ENCODE results near the gene SMIM35. TPM values are rescaled to one million over a fixed set of nuclear protein-coding genes. Genes with fewer than 3 reads are reported as not detected.

SMIM35 gene
- total and polyA plus RNA-seq, 11 donors, result 0.21 TPM; not detected in 10

- peak; percentile 2 to 49 (median 36) for ATAC-seq
- peaks cover 0 to 72% (median 0%) of the 10 kb centered on the region in 9 donors for H3K36me3 ChIP-seq
- peaks cover 0 to 79% (median 9%) of the 10 kb centered on the region in 12 donors for H3K4me1 ChIP-seq
- peak in 1 of 5 donors; percentile 49 for DNase-seq
- H3K27me3 ChIP-seq, result peaks cover 0 to 16% (median 3%) of the 10 kb centered on the region in 9 donors
- H3K9me3 ChIP-seq, result no peaks in the 10 kb centered on the region
- intact Hi-C loops (cut with DNase I), result loop anchor here in 1 of 10 donors (10.0 kb wide), 1 partner anchor 55 kb away; no protein-coding TSS in a partner anchor
- H3K4me3 ChIP-seq, result peak overlapping the region in 10 of 12 donors; percentile 4 to 85 (median 58)
- TF ChIP-seq POLR2A (IDR thresholded peaks at IDR 0.05) (no peak), CTCF (IDR thresholded peaks at IDR 0.05) (no peak)
- 86 to 95% (median 90%) methylated on average over 13 of the region's 13 CpGs for WGBS, 4 donors
- H3K27ac ChIP-seq, result peak overlapping the region in 8 of 12 donors; percentile 13 to 99 (median 32)
Measured at GRCh38 chr11:117989351-117990102, 97.2 kb downstream of the SMIM35 start.

GRCh38 chr11:117986981-117987574 is 99.7 kb downstream of the SMIM35 start:
- WGBS, 4 donors, result 79 to 84% (median 83%) methylated on average over 15 of the region's 15 CpGs
- Histone ChIP-seq H3K4me3 (peak overlapping the region in 9 of 12 donors; percentile 51 to 85 (median 62)), H3K27me3 (peaks cover 0 to 16% (median 3%) of the 10 kb centered on the region in 9 donors)

GRCh38 chr11:117985953-117986887 is 100.5 kb downstream of the SMIM35 start, which contains the start of gene IL10RA:
TSS of gene IL10RA (plus strand) at chr11:117986394. CDS start at chr11:117986468, 74 bp downstream.
- peak within 1 kb of the TSS in 11 of 12 donors; percentile 3 to 99 (median 59) for H3K27ac ChIP-seq
- H3K9me3 ChIP-seq, result no peaks in the 10 kb centered on the region
- ATAC-seq, result peak; percentile 85 to 99 (median 98)
- intact Hi-C loops (cut with DNase I), result loop anchor here in 1 of 10 donors (10.0 kb wide), 1 partner anchor 59 kb away; no protein-coding TSS in a partner anchor
- H3K4me1 ChIP-seq, result peaks cover 0 to 57% (median 9%) of the 10 kb centered on the region in 12 donors
- H3K4me3 ChIP-seq, result peak within 1 kb of the TSS; percentile 17 to 85 (median 56)
- WGBS, 4 donors, result 3 to 10% (median 5%) methylated on average over 30 to 71 of the region's 71 CpGs
- TF ChIP-seq CTCF (IDR thresholded peaks at IDR 0.05) (no peak), POLR2A (IDR thresholded peaks at IDR 0.05) (peak in 1 of 2 donors; percentile 77)
- H3K27me3 ChIP-seq, result peaks cover 0 to 16% (median 3%) of the 10 kb centered on the region in 9 donors
- peak; percentile 78 to 95 (median 87) for DNase-seq
- H3K36me3 ChIP-seq, result peaks cover 0 to 39% (median 0%) of the 10 kb centered on the region in 9 donors

More at GRCh38 chr11:117986981-117987574, 99.7 kb downstream of the SMIM35 start:
- intact Hi-C loops (cut with DNase I), result loop anchor here in 1 of 10 donors (10.0 kb wide), 1 partner anchor 58 kb away; no protein-coding TSS in a partner anchor
- TF ChIP-seq POLR2A (IDR thresholded peaks at IDR 0.05) (no peak), CTCF (IDR thresholded peaks at IDR 0.05) (no peak)
- peaks cover 0 to 48% (median 0%) of the 10 kb centered on the region in 9 donors for H3K36me3 ChIP-seq
- no peaks in the 10 kb centered on the region for H3K9me3 ChIP-seq
- DNase-seq (no peak), ATAC-seq (no peak)
- H3K27ac ChIP-seq, result peak overlapping the region in 8 of 12 donors; percentile 3 to 99 (median 63)
- H3K4me1 ChIP-seq, result peaks cover 0 to 59% (median 9%) of the 10 kb centered on the region in 12 donors
